CD4-positive, alpha-beta T cell treated with Interleukin-17A for 4 hours (primary cell): Measurements from ENCODE around the gene CARD11.

Source experiments
- DNase-seq: peaks from one replicate; pipeline ENCODE4 v3.0.0-alpha.2; 2020; ENCODE audit warnings: mixed read lengths

Gene CARD11

GRCh38 chr7:2864999-2865670 is 178.5 kb downstream of the CARD11 start:
- peak; percentile 84 for DNase-seq

DNA sequence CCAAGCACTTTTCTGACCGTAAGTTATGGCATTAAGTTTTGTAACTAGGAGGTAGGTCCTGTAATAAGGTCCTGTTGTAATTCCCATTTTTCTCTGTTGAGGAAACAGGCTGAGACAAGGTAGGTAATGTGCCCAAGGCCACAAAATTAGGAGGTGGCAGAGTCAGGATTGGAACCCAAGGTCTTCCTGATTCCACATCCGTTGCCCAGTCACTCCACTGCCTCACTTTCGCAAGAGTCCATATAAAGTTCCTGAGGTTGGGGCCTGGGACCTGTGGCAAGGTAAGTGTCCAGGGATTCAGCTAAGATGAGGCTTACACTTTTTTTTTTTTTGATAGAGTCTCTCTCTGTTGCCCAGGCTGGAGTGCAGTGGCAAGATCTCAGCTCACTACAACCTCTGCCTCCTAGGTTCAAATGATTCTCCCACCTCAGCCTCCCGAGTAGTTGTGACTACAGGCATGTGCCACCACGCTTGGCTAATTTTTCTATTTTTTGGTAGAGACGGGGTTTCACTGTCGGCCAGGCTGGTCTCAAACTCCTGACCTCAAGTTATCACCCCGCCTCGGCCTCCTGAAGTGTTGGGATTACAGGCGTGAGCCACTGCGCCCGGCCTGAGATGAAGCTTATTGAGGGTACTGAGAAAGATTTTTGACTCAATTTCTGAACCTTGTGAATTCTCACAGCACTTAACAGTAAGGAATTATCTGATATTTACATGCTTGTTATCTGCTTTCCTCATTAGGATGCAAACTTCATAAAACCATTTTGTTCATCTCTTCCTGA is 179.3 kb downstream of the CARD11 start:
- no peak for DNase-seq

GRCh38 chr7:2863461-2864066 is 180.1 kb downstream of the CARD11 start:
- peak; percentile 78 for DNase-seq

DNA sequence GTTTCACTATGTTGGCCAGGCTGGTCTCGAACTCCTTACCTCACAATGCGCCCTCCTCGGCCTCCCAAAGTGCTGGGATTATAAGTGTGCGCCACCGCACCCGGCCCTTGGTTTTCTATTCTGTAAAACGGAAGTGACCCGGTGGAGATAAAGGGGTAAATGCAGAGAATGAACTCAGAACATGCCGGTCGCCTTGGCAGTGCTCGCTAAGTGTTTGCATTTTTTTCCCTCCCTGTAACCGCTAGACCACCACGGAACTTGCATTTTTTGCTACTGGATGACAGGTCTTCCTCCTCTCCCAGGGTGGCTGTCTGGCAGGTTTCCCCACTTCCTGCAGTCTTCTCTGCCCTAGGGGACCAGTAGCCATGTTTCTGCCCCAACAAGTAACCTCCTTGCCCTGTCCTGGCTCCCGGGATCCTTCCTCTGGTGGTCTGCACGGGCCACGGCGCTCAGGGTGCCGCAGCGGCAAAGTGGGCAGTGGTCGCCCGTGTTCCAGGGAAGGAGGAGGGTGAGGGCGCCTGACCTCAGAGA is 180.8 kb downstream of the CARD11 start:
- peak; percentile 38 for DNase-seq

GRCh38 chr7:2861509-2861908 is 182.2 kb downstream of the CARD11 start:
- DNase-seq = no peak

DNA sequence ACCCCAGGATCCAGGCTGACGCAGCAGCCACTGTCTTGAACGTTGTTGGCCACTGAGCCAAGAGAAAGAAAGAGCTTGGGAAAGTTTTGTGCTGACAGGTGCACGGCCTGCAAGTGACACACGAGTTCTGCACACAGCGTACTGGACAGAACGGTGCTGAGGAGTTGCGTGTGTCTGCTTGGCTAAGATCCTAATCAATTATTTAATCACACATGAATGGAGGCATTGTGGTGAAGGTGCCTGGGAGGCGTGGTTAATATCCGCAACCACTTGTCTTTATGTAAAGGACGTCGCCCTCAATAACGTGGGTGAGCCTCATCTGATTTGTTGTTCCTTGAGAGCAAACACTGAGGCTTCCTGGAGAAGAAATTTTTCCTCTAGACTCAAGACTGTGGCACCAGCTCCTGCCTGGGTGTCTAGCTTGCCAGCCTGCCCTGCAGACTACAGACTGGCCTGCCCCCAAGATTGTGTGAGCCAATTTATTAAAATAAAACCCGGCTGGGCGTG is 183.0 kb downstream of the CARD11 start:
- no peak for DNase-seq

DNA sequence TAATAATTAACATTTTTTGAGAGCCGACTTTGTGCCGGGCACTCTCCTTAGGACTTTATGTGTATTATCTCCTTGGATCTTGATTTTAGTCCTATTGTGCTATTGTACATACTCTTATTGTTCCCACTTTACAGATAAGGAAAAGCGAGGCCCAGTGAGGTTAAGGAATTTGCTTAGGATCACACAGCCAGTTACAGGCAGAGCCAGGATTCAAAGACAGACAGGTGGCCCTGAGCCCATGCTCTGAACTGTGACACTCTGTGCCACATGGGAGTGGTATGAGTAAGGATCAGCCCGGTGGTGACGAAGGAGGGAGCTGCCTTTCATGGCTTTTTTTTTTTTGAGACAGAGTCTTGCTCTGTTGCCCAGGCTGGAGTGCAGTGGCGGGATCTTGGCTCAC is 183.7 kb downstream of the CARD11 start:
- DNase-seq = no peak

DNA sequence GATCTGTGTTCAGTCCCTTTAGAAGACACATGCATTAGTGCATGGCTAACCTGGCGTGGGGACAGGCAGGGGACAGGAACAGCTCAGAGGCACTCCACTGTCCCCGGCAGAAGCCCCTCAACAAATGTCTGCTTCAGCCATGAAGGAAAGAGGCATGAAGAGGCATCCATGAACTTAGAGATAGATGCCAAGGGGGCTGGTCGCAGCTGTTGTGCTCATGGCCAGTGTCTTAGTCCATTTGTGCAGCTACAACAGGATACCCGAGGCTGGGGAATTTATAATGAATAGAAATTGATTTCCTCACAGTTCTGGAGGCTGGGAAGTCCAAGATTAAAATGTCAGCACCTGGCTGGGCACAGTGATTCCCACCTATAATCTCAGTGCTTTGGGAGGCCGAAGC is 185.0 kb downstream of the CARD11 start:
- DNase-seq = no peak

DNA sequence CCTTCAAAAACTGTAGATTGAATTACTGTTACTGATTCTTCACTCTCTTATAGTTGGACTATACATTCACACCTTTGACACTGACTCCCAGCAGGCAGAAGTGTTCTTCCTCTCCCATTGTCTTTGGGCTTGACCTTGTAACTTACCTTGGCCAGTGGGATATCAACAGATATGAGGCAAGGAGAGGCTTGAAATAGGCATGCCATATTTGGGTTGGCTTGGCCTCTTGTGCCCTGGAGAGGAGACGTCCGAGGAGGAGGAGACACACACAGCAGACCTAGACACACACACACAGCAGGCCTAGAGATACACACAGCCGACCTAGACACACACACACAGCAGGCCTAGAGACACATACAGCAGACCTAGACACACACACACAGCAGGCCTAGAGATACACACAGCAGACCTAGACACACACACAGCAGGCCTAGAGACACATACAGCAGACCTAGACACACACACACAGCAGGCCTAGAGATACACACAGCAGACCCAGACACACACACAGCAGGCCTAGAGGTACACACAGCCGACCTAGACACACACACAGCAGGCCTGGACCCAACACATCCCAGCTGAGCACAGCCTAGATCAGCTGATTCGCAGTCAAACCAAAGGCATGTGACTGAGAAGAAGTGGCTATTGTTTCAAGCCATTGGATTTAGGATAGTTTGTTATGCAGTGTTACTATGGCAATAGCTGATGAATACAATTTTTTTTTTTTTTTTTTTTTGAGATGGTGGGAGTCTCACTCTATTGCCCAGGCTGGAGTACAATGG is 187.1 kb downstream of the CARD11 start:
- no peak for DNase-seq
